CD4-positive, alpha-beta T cell (primary cell): ENCODE measurements around the gene ISCU. TPM values are rescaled to one million over a fixed set of nuclear protein-coding genes. Genes with fewer than 3 reads are reported as not detected.
A peak's percentile ranks its signal among the peaks of the same experiment; 100 is the strongest.

ENCODE experiments used
- ATAC-seq: fragments of 200-7000 bp; cut with Tn5 transposase; one replicate; pipeline ENCODE4 v1.10.0; 2022; ENCODE audit warnings: mild to moderate bottlenecking; ENCODE audit not compliant: poor library complexity
- CTCF ChIA-PET: fragments of 350-600 bp; sonication (Branson Sonifier 250); formaldehyde crosslinking; loops from one replicate; lab custom pipeline; 2021; ENCODE audit warnings: antibody characterized with exemption, inconsistent platforms; lab: Charles Lee
- POLR2A ChIA-PET: fragments of 350-600 bp; sonication (Branson Sonifier 250); formaldehyde crosslinking; loops from one replicate; lab custom pipeline; 2021; ENCODE audit warnings: antibody characterized with exemption, inconsistent platforms; lab: Charles Lee
- DNase-seq, 14 experiments: peaks; one replicate each; pipeline ENCODE4 v3.0.0-alpha.2; 2013 to 2020; ENCODE audit warnings: mixed read lengths in 2 of 14
- H3K27ac ChIP-seq, 2 donors: one replicate each; pipeline versions ENCODE4 v1.5.1 to v1.7.0; 2013; ENCODE audit warnings: low read length in 2 of 2, low read depth in 1 of 2, mild to moderate bottlenecking in 1 of 2
- H3K27me3 ChIP-seq, 2 experiments: 1 replicate in 1 of 2; 2 replicates in 1 of 2; pipeline versions ENCODE4 v1.6.1 to v1.7.0; 2013; ENCODE audit warnings: low read length in 2 of 2, control low read depth in 1 of 2, mild to moderate bottlenecking in 1 of 2, moderate library complexity in 1 of 2; ENCODE audit not compliant: insufficient read depth in 2 of 2, control insufficient read depth in 1 of 2
- H3K36me3 ChIP-seq: one replicate; pipeline ENCODE4 v1.6.1; 2013; ENCODE audit warnings: low read length, control low read depth; ENCODE audit not compliant: insufficient read depth
- H3K4me1 ChIP-seq: one replicate; pipeline ENCODE4 v1.6.1; 2013; ENCODE audit warnings: low read length, control low read depth; ENCODE audit not compliant: insufficient read depth
- H3K4me3 ChIP-seq: one replicate; pipeline ENCODE4 v1.5.1; 2013; ENCODE audit warnings: mild to moderate bottlenecking, low read length, moderate library complexity
- H3K9me3 ChIP-seq, 2 experiments: 1 replicate in 1 of 2; 2 replicates in 1 of 2; pipeline versions ENCODE4 v1.6.1 to v1.7.0; 2013; ENCODE audit warnings: low read length in 2 of 2, mild to moderate bottlenecking in 2 of 2, control low read depth in 1 of 2, moderate library complexity in 1 of 2; ENCODE audit not compliant: control insufficient read depth in 1 of 2, insufficient read depth in 1 of 2
- H3K27ac Mint-ChIP-seq: one replicate; pipeline ENCODE4 v1.8.0; 2020; ENCODE audit warnings: mixed read lengths
- H3K27me3 Mint-ChIP-seq: one replicate; pipeline ENCODE4 v1.8.0; 2021; ENCODE audit warnings: mixed read lengths
- H3K36me3 Mint-ChIP-seq: one replicate; pipeline ENCODE4 v1.8.0; 2021; ENCODE audit warnings: low read depth, mixed read lengths
- H3K4me1 Mint-ChIP-seq: one replicate; pipeline ENCODE4 v1.8.0; 2021; ENCODE audit warnings: low read depth, mixed read lengths
- H3K4me3 Mint-ChIP-seq: one replicate; pipeline ENCODE4 v1.8.0; 2020; ENCODE audit warnings: mild to moderate bottlenecking, mixed read lengths
- H3K9me3 Mint-ChIP-seq: one replicate; pipeline ENCODE4 v1.8.0; 2020; ENCODE audit warnings: mixed read lengths
- CTCF ChIP-seq: fragments of 200-600 bp; IDR thresholded peaks from one replicate; pipeline ENCODE4 v1.8.0; 2022; ENCODE audit warnings: antibody characterized with exemption, mild to moderate bottlenecking
- intact Hi-C, 2 experiments: fragments of 100-400 bp; cut with DNase I in 1 of 2; cut with micrococcal nuclease in 1 of 2; formaldehyde crosslinking; loops; one replicate each; pipeline versions ENCODE4 v1.15.1 to v1.9.0; 2023 to 2025; cut with DNase I, micrococcal nuclease
- total RNA-seq, 174 experiments: library from RNA in 2 of 174; stranded (reverse) in 2 of 174; gene quantifications; one replicate each; pipeline ENCODE4 v1.2.3 and lab custom pipeline; 2021 to 2026

The ISCU gene
- total RNA-seq, 2 experiments from 2014 or later = 269 to 270 TPM

- Mint-ChIP-seq H3K27ac (peak overlapping the region; percentile 90), H3K9me3 (no peaks in the 10 kb centered on the region), H3K4me3 (peak overlapping the region; percentile 11), H3K4me1 (peaks cover 93% of the 10 kb centered on the region), H3K36me3 (peaks cover 41% of the 10 kb centered on the region), H3K27me3 (no peaks in the 10 kb centered on the region)
- no peaks in the 10 kb centered on the region for H3K9me3 ChIP-seq
- no peak for TF ChIP-seq CTCF
- ChIA-PET CTCF (interaction anchor here (0.7 to 9.8 kb wide), 3 partner anchors 46 to 80 kb away, joined by 3 to 102 read pairs (median 4); no protein-coding TSS in a partner anchor), POLR2A (interaction anchor here (1.0 to 4.3 kb wide), 2 partner anchors 46 to 64 kb away, joined by 5 to 43 read pairs; no protein-coding TSS in a partner anchor)
- DNase-seq = peak in 2 of 14 experiments; percentile 47 to 48
- no peak overlapping the region for H3K4me3 ChIP-seq
- H3K27ac ChIP-seq = peak overlapping the region; percentile 29 to 33
- H3K4me1 ChIP-seq = peaks cover 59% of the 10 kb centered on the region
- intact Hi-C loops = loop anchor here in 1 of 2 experiments (1.0 kb wide), 1 partner anchor 232 kb away; no protein-coding TSS in a partner anchor
- H3K27me3 ChIP-seq = no peaks in the 10 kb centered on the region
- ATAC-seq = no peak
- H3K36me3 ChIP-seq = peaks cover 32% of the 10 kb centered on the region
Measured at GRCh38 chr12:108570743-108571608, 8.6 kb downstream of the ISCU start.

- Mint-ChIP-seq H3K36me3 (peaks cover 34% of the 10 kb centered on the region), H3K4me1 (peaks cover 92% of the 10 kb centered on the region), H3K9me3 (no peaks in the 10 kb centered on the region), H3K27me3 (no peaks in the 10 kb centered on the region), H3K4me3 (no peak overlapping the region), H3K27ac (peak overlapping the region; percentile 90)
- Histone ChIP-seq H3K27ac (peak overlapping the region in 1 of 2 donors; percentile 29), H3K4me3 (no peak overlapping the region), H3K36me3 (peaks cover 25% of the 10 kb centered on the region), H3K9me3 (no peaks in the 10 kb centered on the region), H3K4me1 (peaks cover 54% of the 10 kb centered on the region), H3K27me3 (no peaks in the 10 kb centered on the region)
- TF ChIP-seq CTCF = no peak
- CTCF ChIA-PET = interaction anchor here (9.8 kb wide), 1 partner anchor 46 kb away, joined by 102 read pairs; no protein-coding TSS in a partner anchor
- POLR2A ChIA-PET = interaction anchor here (1.6 kb wide), 1 partner anchor 46 kb away, joined by 6 read pairs; no protein-coding TSS in a partner anchor
- no peak for DNase-seq
- intact Hi-C loops = no loop called here
- ATAC-seq = no peak
Measured at GRCh38 chr12:108571609-108572165, 9.3 kb downstream of the ISCU start.

- Histone ChIP-seq H3K4me3 (no peak overlapping the region), H3K36me3 (peaks cover 19% of the 10 kb centered on the region), H3K27ac (no peak overlapping the region), H3K4me1 (peaks cover 52% of the 10 kb centered on the region), H3K9me3 (no peaks in the 10 kb centered on the region), H3K27me3 (no peaks in the 10 kb centered on the region)
- Mint-ChIP-seq H3K4me1 (peaks cover 86% of the 10 kb centered on the region), H3K4me3 (peak overlapping the region; percentile 8), H3K9me3 (no peaks in the 10 kb centered on the region), H3K36me3 (peaks cover 28% of the 10 kb centered on the region), H3K27me3 (no peaks in the 10 kb centered on the region), H3K27ac (peak overlapping the region; percentile 90)
- intact Hi-C loops = no loop called here
- DNase-seq = no peak
- TF ChIP-seq CTCF = no peak
- CTCF ChIA-PET = interaction anchor here (1.2 kb wide), 1 partner anchor 46 kb away, joined by 8 read pairs; no protein-coding TSS in a partner anchor
- POLR2A ChIA-PET = interaction anchor here (1.6 kb wide), 1 partner anchor 45 kb away, joined by 6 read pairs; no protein-coding TSS in a partner anchor
- no peak for ATAC-seq
Measured at GRCh38 chr12:108572166-108572790, 9.9 kb downstream of the ISCU start.
